PC-9 (cell line): ENCODE data around the gene IRAK4. TPM values are rescaled to one million over a fixed set of nuclear protein-coding genes. Genes with fewer than 3 reads are reported as not detected.

Experiments used
- BruUV-seq: library from RNA; stranded (reverse); fragments of 400-500 nt; replicated peaks from 2 replicates; lab custom pipeline; 2021; lab: Mats Ljungman, UMichigan
- CTCF ChIA-PET: fragments of 300-600 bp; sonication (Branson Sonifier 250); formaldehyde crosslinking; loops from one replicate; lab custom pipeline; 2022; ENCODE audit warnings: antibody characterized with exemption; lab: Charles Lee
- POLR2A ChIA-PET: fragments of 300-600 bp; sonication (Branson Sonifier 250); formaldehyde crosslinking; loops from one replicate; lab custom pipeline; 2022; ENCODE audit warnings: antibody characterized with exemption; ENCODE audit not compliant: unreplicated experiment; lab: Charles Lee
- DNase-seq, 2 experiments: peaks; one replicate each; pipeline versions ENCODE4 v3.0.0 to v3.0.0-alpha.2; 2015 to 2022; ENCODE audit warnings: mixed read lengths in 1 of 2
- H2AFZ ChIP-seq: fragments of 200-600 bp; sonication (generic); 2 replicates; pipeline ENCODE4 v1.8.1; 2017; ENCODE audit warnings: antibody characterized with exemption
- H3F3A ChIP-seq: fragments of 200-600 bp; sonication (generic); 2 replicates; pipeline ENCODE4 v1.8.1; 2017; ENCODE audit warnings: antibody characterized with exemption, mild to moderate bottlenecking, low read depth; ENCODE audit not compliant: insufficient read depth
- H3K27ac ChIP-seq: fragments of 200-600 bp; sonication (generic); 2 replicates; pipeline ENCODE4 v1.6.1; 2016; ENCODE audit warnings: mixed run types
- H3K27me3 ChIP-seq: fragments of 200-600 bp; sonication (generic); 2 replicates; pipeline ENCODE4 v1.6.1; 2016; ENCODE audit warnings: low read depth, mixed run types; ENCODE audit not compliant: insufficient read depth
- H3K36me3 ChIP-seq: fragments of 200-600 bp; sonication (generic); 2 replicates; pipeline ENCODE4 v1.6.1; 2016; ENCODE audit warnings: low read depth, mixed run types
- H3K4me1 ChIP-seq: fragments of 200-600 bp; sonication (generic); replicated peaks from 2 replicates; pipeline ENCODE4 v1.6.1; 2016; ENCODE audit warnings: mixed run types; ENCODE audit not compliant: insufficient read depth
- H3K4me2 ChIP-seq: fragments of 200-600 bp; sonication (generic); 2 replicates; pipeline ENCODE4 v1.6.1; 2017; ENCODE audit warnings: mixed run types
- H3K4me3 ChIP-seq: fragments of 200-600 bp; sonication (generic); 2 replicates; pipeline ENCODE4 v1.6.1; 2016; ENCODE audit warnings: mixed run types
- H3K79me2 ChIP-seq: fragments of 200-600 bp; sonication (generic); 2 replicates; pipeline ENCODE4 v1.6.1; 2017; ENCODE audit warnings: low read depth, mixed run types
- H3K9me2 ChIP-seq: fragments of 200-600 bp; sonication (generic); 2 replicates; pipeline ENCODE4 v1.8.1; 2017; ENCODE audit warnings: mild to moderate bottlenecking; ENCODE audit not compliant: insufficient read depth
- H3K9me3 ChIP-seq: fragments of 200-600 bp; sonication (generic); 2 replicates; pipeline ENCODE4 v1.8.1; 2016; ENCODE audit warnings: low read depth; ENCODE audit not compliant: insufficient read depth
- H4K20me1 ChIP-seq: fragments of 200-600 bp; sonication (generic); 2 replicates; pipeline ENCODE4 v1.8.1; 2017; ENCODE audit not compliant: insufficient read depth
- CTCF ChIP-seq: fragments of 200-600 bp; sonication (generic); conservative IDR thresholded peaks from 2 replicates; pipeline ENCODE4 v1.6.1; 2017; ENCODE audit warnings: mixed run types, antibody characterized with exemption, mild to moderate bottlenecking, moderate library complexity
- EZH2 ChIP-seq: fragments of 200-600 bp; sonication (generic); IDR thresholded peaks from 2 replicates; pipeline ENCODE4 v1.8.0; 2017; ENCODE audit warnings: antibody characterized with exemption, low read depth
- intact Hi-C: fragments of 100-400 bp; cut with micrococcal nuclease; formaldehyde crosslinking; loops from one replicate; pipeline ENCODE4 v1.10.0; 2022; ENCODE audit not compliant: unreplicated experiment
- total RNA-seq: library from RNA; stranded (reverse); gene quantifications from 2 replicates; pipeline ENCODE4 v1.2.3, GENCODE V29; 2021

Gene IRAK4
- total RNA-seq, 1 experiment from 2014 or later: 10.1 TPM

GRCh38 chr12:43826681-43827080, 67.9 kb downstream of the IRAK4 start:
- CTCF ChIA-PET: no interaction called here
- no peaks in the 10 kb centered on the region for H3K9me2 ChIP-seq
- no peaks in the 10 kb centered on the region; the same call in 1 of the 2 replicates for H4K20me1 ChIP-seq
- TF ChIP-seq EZH2 (no peak), CTCF (no peak)
- no peaks in the 10 kb centered on the region for H3K4me1 ChIP-seq
- H3K9me3 ChIP-seq: no peaks in the 10 kb centered on the region
- no peaks in the 10 kb centered on the region for H3K79me2 ChIP-seq
- H2AFZ ChIP-seq: no peak overlapping the region
- H3K4me2 ChIP-seq: no peak overlapping the region
- POLR2A ChIA-PET: interaction anchor here (0.6 kb wide), 1 partner anchor 18 kb away, joined by 3 read pairs; no protein-coding TSS in a partner anchor
- no peak for DNase-seq
- H3F3A ChIP-seq: no peaks in the 10 kb centered on the region
- intact Hi-C loops: no loop called here
- no peak overlapping the region for H3K27ac ChIP-seq
- BruUV-seq: no TSS peak
- H3K27me3 ChIP-seq: no peaks in the 10 kb centered on the region
- H3K36me3 ChIP-seq: no peaks in the 10 kb centered on the region
- no peak overlapping the region for H3K4me3 ChIP-seq

- Histone ChIP-seq H3K27ac (no peak overlapping the region), H3K4me1 (no peaks in the 10 kb centered on the region), H2AFZ (no peak overlapping the region), H3K4me2 (no peak overlapping the region), H3K9me3 (no peaks in the 10 kb centered on the region), H3K4me3 (no peak overlapping the region), H3K27me3 (no peaks in the 10 kb centered on the region), H4K20me1 (no peaks in the 10 kb centered on the region; the same call in 1 of the 2 replicates), H3K79me2 (no peaks in the 10 kb centered on the region), H3F3A (no peaks in the 10 kb centered on the region), H3K36me3 (no peaks in the 10 kb centered on the region), H3K9me2 (no peaks in the 10 kb centered on the region)
- TF ChIP-seq CTCF (no peak), EZH2 (no peak)
- intact Hi-C loops: no loop called here
- BruUV-seq: no TSS peak
- POLR2A ChIA-PET: interaction anchor here (0.6 kb wide), 1 partner anchor 17 kb away, joined by 3 read pairs; no protein-coding TSS in a partner anchor
- DNase-seq: no peak
- CTCF ChIA-PET: no interaction called here
Observed at GRCh38 chr12:43827093-43827492, 68.3 kb downstream of the IRAK4 start.

- Histone ChIP-seq H3F3A (no peaks in the 10 kb centered on the region; the same call in 1 of the 2 replicates), H3K36me3 (no peaks in the 10 kb centered on the region), H2AFZ (no peak overlapping the region), H4K20me1 (no peaks in the 10 kb centered on the region), H3K79me2 (no peaks in the 10 kb centered on the region), H3K4me3 (no peak overlapping the region), H3K4me2 (no peak overlapping the region), H3K4me1 (0 out of 2 replicates have a peak, but pooled peaks cover 6% of the 10 kb centered on the region), H3K27me3 (no peaks in the 10 kb centered on the region), H3K27ac (no peak overlapping the region), H3K9me2 (no peaks in the 10 kb centered on the region), H3K9me3 (no peaks in the 10 kb centered on the region)
- POLR2A ChIA-PET: no interaction called here
- CTCF ChIA-PET: no interaction called here
- TF ChIP-seq EZH2: no peak
- TF ChIP-seq CTCF: no peak
- no TSS peak for BruUV-seq
- DNase-seq: no peak
- intact Hi-C loops: no loop called here
Observed at GRCh38 chr12:43832463-43833168, 73.9 kb downstream of the IRAK4 start.
